DOHH2 (cell line): ENCODE data around the gene HBE1.

ENCODE experiments used
- EZH2phosphoT487 ChIP-seq: fragments of 200-600 bp; sonication (generic); IDR thresholded peaks from 2 replicates; pipeline ENCODE4 v1.6.1; 2017; ENCODE audit warnings: borderline replicate concordance, mild to moderate bottlenecking, antibody characterized with exemption, low read length, moderate library complexity, mixed read lengths
- TF ChIP-seq, protein P1 (sequence below): fragments of 200-600 bp; sonication (generic); IDR thresholded peaks from one replicate; pipeline ENCODE4 v1.5.1; 2014; ENCODE audit warnings: antibody characterized with exemption, mild to moderate bottlenecking, low read depth, low read length; ENCODE audit not compliant: poor library complexity, severe bottlenecking

DNA sequence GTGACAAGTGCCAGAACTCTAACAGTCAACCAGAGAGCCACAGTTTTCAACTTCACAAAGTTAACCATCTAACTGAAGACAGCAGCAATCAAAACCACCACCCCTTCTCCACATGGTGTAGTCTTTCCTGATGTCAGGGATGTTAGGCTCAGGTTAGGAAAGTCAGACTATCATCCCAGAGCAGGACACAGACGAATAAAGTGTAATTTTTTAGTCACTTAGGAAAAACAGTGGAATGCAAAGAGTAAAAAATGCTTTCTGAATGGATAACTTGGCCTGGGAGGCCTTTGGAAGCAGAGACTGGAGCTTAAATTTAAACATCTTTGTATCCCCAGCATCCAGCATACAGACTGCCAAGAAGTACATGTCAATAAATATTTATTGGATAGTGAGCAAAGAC is 16.6 kb upstream of the HBE1 start:
- TF ChIP-seq, protein P1, sequence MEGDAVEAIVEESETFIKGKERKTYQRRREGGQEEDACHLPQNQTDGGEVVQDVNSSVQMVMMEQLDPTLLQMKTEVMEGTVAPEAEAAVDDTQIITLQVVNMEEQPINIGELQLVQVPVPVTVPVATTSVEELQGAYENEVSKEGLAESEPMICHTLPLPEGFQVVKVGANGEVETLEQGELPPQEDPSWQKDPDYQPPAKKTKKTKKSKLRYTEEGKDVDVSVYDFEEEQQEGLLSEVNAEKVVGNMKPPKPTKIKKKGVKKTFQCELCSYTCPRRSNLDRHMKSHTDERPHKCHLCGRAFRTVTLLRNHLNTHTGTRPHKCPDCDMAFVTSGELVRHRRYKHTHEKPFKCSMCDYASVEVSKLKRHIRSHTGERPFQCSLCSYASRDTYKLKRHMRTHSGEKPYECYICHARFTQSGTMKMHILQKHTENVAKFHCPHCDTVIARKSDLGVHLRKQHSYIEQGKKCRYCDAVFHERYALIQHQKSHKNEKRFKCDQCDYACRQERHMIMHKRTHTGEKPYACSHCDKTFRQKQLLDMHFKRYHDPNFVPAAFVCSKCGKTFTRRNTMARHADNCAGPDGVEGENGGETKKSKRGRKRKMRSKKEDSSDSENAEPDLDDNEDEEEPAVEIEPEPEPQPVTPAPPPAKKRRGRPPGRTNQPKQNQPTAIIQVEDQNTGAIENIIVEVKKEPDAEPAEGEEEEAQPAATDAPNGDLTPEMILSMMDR: no peak
- no peak for TF ChIP-seq EZH2phosphoT487
